ENCODE measurements around the gene IL20.
"Not testable (repeated sequence)": the region's sequence is repeated elsewhere in the genome, so short reads cannot be mapped to it uniquely, and the experiment has no call there.

IL20 gene

GRCh38 chr1:206842854-206843253 lies 22.6 kb upstream of the IL20 start:
- DNase-seq (ENCODE audit: low read depth, low spot score), result no peak

- DNase-seq (ENCODE audit: low read depth, low spot score), result no peak
These were observed 21.8 kb upstream of the IL20 start for GRCh38 chr1:206843626-206844025.

GRCh38 chr1:206846487-206846886 lies 18.9 kb upstream of the IL20 start:
- no peak for DNase-seq (ENCODE audit: low read depth, low spot score)

- no peak for DNase-seq (ENCODE audit: low read depth, low spot score)
These were observed 18.0 kb upstream of the IL20 start for GRCh38 chr1:206847337-206847834.

- no peak for DNase-seq (ENCODE audit: low read depth, low spot score)
These were observed 17.5 kb upstream of the IL20 start for GRCh38 chr1:206847946-206848345.

DNA sequence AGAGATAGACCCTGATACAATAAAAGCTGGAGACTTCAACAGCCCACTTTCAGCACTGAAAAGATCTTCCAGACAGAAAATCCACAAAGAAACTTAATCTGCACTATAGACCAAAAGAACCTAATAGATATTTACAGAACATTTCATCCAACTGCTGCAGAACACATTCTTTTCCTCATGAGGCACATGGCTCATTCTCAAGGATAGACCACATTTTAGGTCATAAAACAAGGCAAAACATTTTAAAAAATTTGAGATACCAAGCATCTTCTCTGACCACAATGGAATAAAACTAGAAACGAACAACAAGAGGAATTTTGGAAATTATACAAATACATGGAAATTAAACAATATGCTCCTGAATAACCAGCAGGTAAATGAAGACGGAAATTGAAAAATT lies 15.0 kb upstream of the IL20 start:
- no peak for DNase-seq (ENCODE audit: low read depth, low spot score)

DNA sequence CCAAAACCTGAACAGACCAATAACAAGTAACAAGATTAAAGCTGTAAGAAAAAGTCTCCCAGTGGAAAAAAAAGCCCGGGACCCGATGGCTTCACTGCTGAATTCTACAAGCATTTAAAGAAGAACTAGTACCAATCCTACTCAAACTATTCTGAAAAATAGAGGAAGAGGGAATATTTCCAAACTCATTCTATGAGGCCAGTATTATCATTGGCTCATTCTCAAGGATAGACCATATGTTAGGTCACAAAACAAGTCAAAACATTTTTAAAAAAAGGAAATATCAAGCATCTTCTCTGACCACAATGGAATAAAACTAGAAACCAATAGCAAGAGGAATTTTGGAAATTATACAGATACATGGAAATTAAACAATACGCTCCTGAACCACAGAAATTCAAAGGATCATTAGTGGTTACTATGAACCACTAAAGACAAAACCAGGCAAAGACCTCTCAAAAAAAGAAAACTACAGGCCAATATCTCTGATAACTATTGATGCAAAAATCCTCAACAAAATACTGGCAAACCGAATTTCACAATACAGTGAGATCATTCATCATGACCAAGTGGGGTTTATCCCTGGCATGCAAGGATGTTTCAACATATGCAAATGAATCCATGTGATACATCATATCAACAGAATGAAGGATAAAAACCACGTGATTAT lies 13.9 kb upstream of the IL20 start:
- DNase-seq (ENCODE audit: low read depth, low spot score), result no peak

DNA sequence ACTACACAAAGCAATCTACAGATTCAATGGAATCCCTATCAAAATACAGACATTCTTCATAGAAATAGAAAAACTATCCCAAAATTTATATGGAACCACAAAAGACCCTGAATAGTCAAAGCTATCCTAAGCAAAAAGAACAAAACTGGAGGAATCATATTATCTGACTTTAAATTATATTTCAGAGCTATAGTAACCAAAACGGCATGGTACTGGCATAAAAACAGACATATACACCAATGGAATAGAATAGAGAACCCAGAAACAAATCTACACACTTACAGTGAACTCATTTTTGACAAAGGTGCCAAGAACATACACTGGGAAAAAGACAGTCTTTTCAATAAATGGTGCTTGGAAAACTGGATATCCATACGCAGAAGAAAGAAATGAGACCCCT lies 12.8 kb upstream of the IL20 start:
- DNase-seq (ENCODE audit: low read depth, low spot score), result not testable (repeated sequence)

GRCh38 chr1:206853696-206854095 lies 11.7 kb upstream of the IL20 start:
- not testable (repeated sequence) for DNase-seq (ENCODE audit: low read depth, low spot score)

DNA sequence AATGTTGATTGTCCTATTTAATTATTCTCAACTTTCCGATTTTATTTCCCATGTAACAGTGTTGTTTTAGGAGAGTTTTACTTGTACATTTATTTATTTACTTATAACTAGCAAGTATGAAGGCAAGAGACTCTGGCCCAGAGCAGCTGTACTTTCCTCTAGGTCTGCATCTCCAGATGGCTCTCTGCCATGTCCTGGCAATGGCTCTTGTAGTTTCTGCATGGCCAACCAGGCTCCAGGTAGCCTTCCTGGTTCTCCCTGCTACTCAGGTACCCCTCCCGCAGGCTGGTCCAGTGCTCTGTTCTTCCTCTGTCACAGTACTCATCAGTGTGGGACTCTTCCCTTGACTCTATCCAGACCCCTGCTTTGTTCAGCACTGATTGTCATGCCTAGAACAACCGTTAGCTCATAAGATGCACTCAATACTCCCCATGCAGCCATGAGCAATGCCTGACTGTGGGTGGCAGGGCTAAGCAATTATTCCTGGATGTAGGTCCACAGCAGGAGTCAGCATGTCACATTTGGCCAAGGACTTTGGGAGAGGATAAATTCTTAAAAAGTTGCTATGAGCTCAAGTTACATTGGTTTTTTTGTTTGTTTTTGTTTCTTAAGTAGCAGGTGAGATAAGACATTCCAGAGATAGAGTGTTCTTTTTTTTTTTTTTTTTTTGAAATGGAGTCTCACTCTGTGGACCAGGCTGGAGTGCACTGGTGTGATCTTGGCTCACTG lies 10.9 kb upstream of the IL20 start:
- no peak for DNase-seq (ENCODE audit: low read depth, low spot score)

DNA sequence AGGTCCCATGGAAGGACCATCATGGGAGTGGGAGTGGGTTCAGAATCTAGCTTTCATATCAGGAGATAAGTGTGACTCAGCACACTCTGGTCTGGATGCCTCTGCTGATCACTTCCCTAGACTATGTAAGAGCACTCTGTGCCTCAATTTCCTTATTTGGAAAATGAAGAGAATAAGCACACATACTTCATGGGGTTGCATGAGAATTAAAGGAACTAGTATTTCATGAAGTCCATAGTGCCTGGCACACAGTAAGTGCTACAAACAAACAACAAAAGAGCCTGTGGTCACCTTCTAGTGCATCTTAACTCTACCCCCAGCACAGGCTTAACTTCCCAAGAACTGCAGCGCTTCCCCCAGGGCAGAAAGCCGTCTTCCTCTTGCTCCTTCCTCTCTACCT lies 9.6 kb upstream of the IL20 start:
- DNase-seq (ENCODE audit: low read depth, low spot score), result no peak

DNA sequence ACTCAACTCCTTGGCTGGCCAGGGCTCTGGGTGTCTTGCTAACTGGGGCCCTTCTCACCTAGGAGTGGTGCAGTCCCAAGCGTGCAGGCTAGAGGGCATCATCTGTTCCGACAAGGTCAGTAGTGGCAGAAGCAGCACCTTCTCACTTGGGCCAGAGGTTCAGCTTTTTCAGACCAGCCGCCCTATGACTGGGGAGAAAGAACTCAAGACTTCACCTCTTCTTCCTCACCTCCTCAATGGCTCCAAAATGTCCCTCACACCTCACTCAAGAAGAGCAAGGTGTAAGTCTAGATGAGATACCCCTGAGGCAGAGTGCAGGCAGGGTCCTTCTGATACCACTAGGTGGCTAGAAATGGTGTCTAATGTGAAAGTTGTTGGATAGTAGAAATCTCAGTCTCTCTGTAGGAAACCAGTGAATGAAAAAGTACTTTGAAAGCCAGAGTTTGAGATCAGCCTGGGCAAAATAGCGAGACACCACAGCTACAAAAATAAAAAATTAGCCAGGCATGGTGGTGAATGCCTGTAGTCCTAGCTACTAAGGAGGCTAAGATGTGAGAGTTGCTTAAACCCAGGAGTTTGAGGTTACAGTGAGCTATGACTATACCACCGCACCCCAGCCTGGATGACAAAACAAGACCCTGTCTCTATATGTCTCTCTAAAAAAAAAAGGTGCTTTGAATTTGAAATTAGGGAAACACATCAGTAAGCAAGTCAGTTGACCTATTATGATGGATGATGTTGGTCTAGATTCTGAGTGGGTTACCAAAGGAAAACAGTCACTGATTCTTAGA lies 8.6 kb upstream of the IL20 start:
- no peak for DNase-seq (ENCODE audit: low read depth, low spot score)

DNA sequence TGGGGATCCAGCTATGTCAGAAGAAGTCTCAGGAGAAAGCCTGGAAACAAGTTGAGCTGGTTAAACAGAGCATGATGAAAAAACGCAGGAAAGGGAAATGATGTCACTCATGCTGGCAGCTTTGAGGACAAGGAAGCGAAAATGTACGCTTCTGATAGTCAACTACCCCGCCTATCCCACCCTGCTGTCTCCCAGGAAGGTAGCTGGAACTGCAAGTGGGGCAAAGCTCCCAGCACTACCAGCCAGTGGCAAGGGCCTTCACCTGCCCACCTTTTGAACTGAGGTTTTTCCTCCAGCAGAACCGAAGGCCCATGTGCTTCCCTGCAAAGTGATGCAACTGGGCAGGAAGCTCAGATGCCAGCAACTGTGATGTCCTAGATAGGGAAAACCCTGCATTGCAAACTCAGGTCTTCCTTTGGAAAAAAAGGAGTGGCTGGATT lies 6.3 kb upstream of the IL20 start:
- DNase-seq (ENCODE audit: low read depth, low spot score), result no peak

GRCh38 chr1:206860165-206860564 lies 5.3 kb upstream of the IL20 start:
- no peak for DNase-seq (ENCODE audit: low read depth, low spot score)

DNA sequence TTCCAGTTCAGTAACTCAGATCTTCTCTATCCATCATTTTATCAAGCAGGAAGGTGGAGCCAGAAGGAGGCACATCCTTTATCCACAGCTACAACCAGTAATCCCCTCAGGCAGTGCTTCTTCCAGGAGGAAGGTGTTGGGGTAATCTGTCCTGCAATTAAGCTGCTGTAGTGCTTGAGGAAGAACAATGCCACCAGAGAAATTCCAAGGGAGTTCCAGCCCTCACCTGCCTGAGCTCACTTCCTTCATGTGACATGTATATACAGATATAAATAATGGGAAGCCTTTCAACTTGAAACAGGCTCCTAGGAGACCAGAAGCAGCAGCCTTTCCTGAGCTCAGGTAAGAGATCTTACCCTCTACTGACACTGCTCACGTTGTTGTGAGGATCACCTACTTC lies 2.2 kb upstream of the IL20 start:
- no peak for DNase-seq (ENCODE audit: low read depth, low spot score)

- no peak for DNase-seq (ENCODE audit: low read depth, low spot score)
These were observed 639 bp downstream of the IL20 start for GRCh38 chr1:206866062-206866461.

- no peak for DNase-seq (ENCODE audit: low read depth, low spot score)
These were observed 1.8 kb downstream of the IL20 start for GRCh38 chr1:206867239-206867638.

- DNase-seq (ENCODE audit: low read depth, low spot score), result no peak
These were observed 2.3 kb downstream of the IL20 start for GRCh38 chr1:206867716-206868115.

GRCh38 chr1:206868264-206868663 lies 2.8 kb downstream of the IL20 start:
- no peak for DNase-seq (ENCODE audit: low read depth, low spot score)

DNA sequence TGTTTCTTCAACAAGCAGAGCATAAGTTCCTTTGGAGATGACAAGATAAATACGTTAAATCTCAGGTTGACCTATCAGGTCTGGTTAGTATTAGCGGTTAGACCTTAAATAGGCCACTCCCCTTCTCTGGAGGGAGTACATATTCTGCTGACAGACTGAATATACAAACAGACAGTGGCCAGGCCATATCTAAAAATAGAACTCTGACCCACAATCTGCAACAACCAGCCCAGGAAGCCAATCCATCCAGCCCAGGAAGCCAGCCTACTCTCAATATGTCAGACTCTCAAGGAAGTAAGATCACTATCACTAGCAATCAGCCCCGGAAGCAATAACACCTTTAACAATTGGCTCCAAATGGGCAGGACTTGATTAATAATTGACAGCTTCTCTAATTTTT lies 6.7 kb downstream of the IL20 start:
- no peak for DNase-seq (ENCODE audit: low read depth, low spot score)

DNA sequence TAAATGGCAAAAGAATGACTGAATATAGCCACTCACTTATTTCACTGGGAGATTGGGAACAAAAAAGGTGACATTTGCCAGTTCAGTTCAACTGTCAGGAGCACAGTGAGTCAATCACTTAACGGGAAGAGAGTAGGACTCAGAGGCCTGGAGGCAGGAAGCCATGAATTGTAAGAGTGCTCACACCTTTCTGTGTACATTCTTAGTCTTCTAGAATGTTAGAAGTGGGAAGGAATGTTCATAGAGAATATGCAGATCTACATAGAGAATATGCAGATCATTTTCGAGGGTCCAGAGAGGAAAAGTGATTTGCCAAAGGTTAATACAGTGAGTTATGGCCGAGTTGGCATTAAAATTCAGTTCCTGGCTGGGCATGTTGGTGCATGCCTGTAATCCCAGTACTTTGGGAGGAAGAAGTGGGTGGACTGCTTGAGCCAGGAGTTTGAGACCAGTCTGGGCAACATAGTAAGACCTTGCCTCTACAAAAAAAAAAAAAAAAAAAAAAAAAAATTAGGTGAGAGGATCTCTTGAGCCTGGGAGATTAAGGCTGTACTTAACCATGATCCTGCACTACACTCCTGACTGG lies 8.3 kb downstream of the IL20 start:
- no peak for DNase-seq (ENCODE audit: low read depth, low spot score)

DNA sequence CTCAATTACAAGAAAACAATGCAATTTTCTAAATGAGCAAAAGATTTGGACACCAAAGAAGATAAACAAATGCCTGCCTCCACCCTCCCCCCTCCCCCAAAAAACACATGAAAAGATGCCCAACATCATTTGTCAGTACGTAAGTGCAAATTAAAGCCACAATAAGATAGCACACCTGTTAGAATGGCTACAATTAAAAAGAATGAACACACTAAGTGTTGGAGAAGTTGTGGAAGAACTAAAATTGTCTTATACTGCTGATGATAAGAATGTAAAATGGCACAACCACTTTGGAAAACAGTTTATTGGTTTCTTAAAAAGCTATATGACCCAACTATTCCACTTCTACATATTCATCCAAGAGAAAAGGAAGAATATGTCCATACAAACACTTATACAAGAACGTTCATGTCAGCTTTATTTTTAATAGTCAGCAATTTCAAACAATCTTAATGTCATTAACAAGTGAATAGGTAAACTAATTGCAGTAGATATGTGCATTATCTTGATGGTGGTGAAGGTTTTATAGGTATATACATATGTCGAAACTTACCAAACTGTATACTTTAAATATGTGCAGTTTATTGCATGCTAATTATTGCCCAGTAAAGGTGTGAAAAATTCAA lies 10.4 kb downstream of the IL20 start:
- DNase-seq (ENCODE audit: low read depth, low spot score), result no peak
